PC-9 (cell line): Measurements from ENCODE around the gene CALR3.

Source experiments
- CTCF ChIP-seq: fragments of 200-600 bp; sonication (generic); conservative IDR thresholded peaks from 2 replicates; pipeline ENCODE4 v1.6.1; 2017; ENCODE audit warnings: mixed run types, antibody characterized with exemption, mild to moderate bottlenecking, moderate library complexity
- EZH2 ChIP-seq: fragments of 200-600 bp; sonication (generic); IDR thresholded peaks from 2 replicates; pipeline ENCODE4 v1.8.0; 2017; ENCODE audit warnings: antibody characterized with exemption, low read depth

DNA sequence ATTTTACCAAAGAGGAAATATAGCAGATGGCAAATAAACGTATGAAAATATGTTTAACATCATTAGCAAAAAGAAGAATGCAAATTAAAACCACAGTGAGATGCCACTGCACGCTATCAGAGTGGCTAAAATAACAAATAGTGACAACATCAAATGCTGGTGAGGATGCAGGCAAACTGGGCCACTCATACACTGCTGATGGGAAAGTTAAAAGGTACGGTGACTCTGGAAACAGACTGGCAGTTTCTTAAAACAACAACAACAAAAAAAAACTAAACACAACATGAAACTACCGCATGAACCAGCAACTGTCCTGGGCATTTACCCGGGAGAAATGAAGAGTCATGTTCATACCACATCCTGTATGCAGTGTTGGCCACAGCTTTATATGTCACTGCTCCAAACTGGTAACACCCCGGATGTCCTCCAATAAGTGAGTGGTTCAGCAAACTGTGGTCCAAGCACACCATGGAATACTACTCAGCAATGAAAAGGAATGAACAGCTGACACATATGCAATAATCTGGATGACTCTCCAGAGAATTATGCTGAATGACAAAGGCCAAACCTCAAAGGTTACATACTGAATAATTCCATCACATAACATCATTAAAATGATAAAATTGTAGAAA is 46.5 kb downstream of the CALR3 start:
- no peak for TF ChIP-seq CTCF
- no peak for TF ChIP-seq EZH2
